Measurements from ENCODE around the gene SNX2.

GRCh38 chr5:122785294-122785693, 10.4 kb downstream of the SNX2 start:
- TF ChIP-seq POLR2A (IDR thresholded peaks at IDR 0.05) = no peak
- no peak for TF ChIP-seq CTCF (IDR thresholded peaks at IDR 0.05 in 4 of 5, conservative IDR thresholded peaks at IDR 0.05 in 1 of 5)
